Left hindlimb (tissue), 1 donor: ENCODE data around the gene NPR1.
"Not testable (repeated sequence)": the region's sequence is repeated elsewhere in the genome, so short reads cannot be mapped to it uniquely, and the experiment has no call there.

Experiments
- DNase-seq: peaks from one replicate; pipeline ENCODE4 v3.0.0-alpha.2; 2018

Gene NPR1

GRCh38 chr1:153678519-153679336 is at the start of gene NPR1:
TSS of gene NPR1 (plus strand) at chr1:153678688. CDS start at chr1:153679109, 421 bp downstream.
- peak; percentile 60 for DNase-seq

GRCh38 chr1:153629343-153629665 is 49.2 kb upstream of the NPR1 start:
- DNase-seq: no peak

DNA sequence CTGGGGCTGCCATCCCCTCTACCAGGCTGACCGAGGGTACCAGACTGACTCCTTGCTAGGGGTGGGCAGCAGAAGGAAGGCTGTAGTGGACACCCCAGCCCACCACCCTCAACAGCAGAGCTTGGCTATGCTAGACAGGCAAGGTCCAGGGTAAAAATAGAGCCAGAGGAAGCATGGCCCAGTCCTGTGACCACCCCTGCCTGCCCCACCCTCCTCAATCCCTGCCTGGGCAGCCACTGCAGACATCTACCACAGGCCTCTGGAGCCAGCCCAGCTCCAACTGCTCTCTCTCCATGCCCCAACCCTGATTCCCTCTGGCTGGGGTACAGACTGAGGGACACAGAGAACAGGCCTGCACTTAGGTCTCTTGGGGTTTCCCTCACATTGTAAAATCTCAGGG is 48.5 kb upstream of the NPR1 start:
- peak; percentile 73 for DNase-seq

DNA sequence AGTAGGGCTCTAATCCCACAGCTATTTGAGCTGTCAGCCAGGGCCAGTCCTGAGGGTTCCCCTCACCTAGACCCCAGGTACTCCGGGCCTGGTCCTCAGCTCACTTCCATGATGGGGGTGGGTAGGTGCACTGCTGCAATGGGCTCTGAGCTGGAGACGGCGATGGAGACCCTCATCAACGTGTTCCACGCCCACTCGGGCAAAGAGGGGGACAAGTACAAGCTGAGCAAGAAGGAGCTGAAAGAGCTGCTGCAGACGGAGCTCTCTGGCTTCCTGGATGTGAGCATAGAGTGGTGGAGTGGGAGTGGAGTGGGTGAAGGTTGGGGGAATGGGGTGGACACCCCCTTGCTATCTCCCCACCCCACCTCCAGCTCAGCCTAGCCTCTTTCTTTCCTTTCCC is 48.1 kb upstream of the NPR1 start:
- no peak for DNase-seq

DNA sequence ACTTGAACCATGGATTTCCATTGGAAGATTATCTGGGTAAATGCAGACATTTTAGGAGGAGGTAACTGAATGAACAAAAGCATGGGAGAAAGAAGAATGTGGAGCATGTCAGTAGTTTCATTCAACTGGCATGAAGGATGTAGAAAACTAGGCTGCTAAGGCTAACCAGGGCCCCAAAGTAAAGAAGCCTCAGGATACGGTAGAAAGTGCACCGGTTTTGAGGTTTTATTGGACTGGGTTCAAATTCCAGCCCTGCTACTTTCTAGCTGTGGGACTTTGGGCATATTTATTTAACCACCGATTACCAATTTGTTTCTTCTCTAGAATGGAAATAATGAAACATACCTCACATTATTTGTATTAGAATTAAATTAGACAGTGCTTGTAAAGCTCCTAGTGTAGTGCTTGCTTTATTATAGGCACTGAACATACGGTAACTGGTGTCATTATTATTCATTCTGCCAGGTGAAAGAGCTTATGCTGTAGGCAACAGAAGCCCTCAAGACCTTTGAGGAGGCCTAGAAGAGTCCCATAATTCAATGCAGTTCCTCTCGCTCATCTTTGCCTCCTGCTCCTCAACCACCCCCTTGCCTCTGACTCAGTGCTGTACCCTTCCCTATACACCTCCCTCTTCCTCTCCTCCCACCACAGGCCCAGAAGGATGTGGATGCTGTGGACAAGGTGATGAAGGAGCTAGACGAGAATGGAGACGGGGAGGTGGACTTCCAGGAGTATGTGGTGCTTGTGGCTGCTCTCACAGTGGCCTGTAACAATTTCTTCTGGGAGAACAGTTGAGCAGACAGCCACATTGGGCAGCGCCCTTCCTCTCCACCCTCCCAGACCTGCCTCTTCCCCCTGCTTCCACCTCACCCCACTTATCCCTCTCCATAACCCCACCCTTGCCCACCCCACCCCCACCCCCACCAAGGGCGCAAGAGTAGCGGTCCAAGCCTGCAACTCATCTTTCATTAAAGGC is 47.2 kb upstream of the NPR1 start:
- DNase-seq: no peak

DNA sequence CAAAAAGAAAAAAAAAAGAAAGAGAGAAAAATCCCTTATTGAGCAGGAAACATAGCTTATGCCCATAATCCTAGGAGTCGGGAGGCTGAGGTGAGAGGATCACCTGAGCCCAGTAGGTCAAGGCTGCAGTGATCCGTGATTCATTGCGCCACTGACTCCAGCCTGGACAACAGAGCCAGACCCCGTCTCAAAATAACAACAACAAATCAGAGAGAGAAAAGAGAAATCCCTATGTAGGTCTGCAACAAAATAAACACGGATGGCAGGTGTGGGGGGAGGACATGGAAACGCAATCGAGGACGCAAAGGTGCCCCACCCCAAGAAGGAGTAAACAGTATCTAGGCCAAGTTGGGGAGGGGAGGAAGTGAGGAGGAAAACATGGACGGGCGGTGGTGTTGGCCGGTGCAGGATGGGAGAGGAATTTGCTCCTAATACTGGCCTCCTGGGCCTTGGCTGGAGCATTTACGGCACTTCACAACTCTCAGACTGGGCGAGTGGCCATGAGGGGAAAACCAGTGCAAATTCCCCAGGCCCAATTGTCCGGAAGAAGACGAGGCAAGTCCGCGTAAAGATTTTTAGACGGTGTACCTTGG is 45.2 kb upstream of the NPR1 start:
- DNase-seq: no peak

- peak; percentile 98 for DNase-seq
These were observed 44.5 kb upstream of the NPR1 start, which contains the start of gene CHTOP for GRCh38 chr1:153633754-153634665. TSS of gene CHTOP (plus strand) at chr1:153634066. CDS start at chr1:153636589, 2,523 bp downstream.

DNA sequence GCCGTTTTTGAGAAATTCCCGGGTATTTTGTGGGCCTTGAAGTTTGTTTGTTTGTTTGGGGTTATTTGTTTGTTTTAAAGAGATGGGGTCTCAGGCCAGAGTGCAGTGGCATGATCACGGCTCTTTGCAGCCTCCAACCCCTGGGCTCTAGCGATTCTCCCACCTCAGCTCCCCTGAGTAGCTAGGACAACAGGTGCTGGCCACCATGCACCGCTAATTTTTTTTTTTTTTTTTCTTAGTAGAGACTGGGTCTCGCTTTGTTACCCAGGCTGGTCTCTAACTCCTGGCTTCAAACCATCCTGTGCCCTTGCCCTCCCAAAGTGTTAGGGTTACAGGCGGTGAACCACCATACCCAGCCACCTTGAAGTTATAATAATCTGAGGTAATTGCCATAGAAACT is 42.6 kb upstream of the NPR1 start:
- DNase-seq: no peak

- DNase-seq: no peak
These were observed 42.2 kb upstream of the NPR1 start for GRCh38 chr1:153636312-153636711.

DNA sequence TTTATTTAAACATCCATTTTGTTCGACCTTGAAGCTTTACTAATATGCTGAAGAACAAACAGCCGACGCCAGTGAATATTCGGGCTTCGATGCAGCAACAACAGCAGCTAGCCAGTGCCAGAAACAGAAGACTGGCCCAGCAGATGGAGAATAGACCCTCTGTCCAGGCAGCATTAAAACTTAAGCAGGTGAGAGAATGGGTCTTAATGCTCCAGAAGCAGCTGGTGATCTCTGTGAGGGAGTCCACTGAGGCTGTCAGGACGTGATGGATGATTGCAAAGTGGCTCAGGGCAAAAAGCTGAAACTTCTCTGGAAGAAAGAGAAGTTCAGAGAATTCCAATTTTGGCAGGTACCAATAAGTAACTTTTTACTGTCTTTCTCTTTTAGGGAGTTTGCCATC is 40.2 kb upstream of the NPR1 start:
- DNase-seq: no peak

- no peak for DNase-seq
These were observed 39.2 kb upstream of the NPR1 start for GRCh38 chr1:153639280-153639679.

DNA sequence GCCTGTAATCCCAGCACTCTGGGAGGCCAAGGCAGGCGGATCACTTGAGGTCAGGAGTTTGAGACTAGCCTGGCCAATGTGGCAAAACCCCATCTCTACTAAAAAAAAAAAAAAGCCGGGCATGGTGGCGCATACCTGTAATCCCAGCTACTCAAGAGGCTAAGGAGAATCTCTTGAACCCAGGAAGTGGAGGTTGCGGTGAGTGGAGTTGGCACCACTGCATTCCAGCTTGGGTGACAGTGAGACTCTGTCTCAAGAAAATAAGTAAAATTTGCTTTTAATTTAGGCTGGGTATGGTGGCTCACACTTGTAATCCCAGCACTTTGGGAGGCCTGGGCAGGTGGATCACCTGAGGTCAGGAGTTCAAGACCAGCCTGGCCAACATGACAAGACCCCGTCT is 38.3 kb upstream of the NPR1 start:
- not testable (repeated sequence) for DNase-seq

- no peak for DNase-seq
These were observed 37.6 kb upstream of the NPR1 start for GRCh38 chr1:153640861-153641260.

DNA sequence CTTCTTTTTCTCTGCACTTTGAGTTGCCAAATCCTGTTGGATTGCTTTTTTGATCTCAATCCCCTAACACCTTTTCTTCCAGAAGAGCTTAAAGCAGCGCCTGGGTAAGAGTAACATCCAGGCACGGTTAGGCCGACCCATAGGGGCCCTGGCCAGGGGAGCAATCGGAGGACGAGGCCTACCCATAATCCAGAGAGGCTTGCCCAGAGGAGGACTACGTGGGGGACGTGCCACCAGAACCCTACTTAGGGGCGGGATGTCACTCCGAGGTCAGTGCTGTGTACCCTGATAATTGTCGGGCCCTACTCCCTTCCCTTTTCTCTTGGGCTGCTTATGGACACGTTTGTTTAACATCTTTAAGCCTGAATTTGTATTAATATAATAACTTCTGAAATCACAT is 36.3 kb upstream of the NPR1 start:
- no peak for DNase-seq

GRCh38 chr1:153643100-153643499 is 35.4 kb upstream of the NPR1 start:
- DNase-seq: no peak

GRCh38 chr1:153643816-153644215 is 34.7 kb upstream of the NPR1 start:
- no peak for DNase-seq

GRCh38 chr1:153646672-153647345 is 31.7 kb upstream of the NPR1 start:
- no peak for DNase-seq

GRCh38 chr1:153647346-153647714 is 31.2 kb upstream of the NPR1 start:
- no peak for DNase-seq

DNA sequence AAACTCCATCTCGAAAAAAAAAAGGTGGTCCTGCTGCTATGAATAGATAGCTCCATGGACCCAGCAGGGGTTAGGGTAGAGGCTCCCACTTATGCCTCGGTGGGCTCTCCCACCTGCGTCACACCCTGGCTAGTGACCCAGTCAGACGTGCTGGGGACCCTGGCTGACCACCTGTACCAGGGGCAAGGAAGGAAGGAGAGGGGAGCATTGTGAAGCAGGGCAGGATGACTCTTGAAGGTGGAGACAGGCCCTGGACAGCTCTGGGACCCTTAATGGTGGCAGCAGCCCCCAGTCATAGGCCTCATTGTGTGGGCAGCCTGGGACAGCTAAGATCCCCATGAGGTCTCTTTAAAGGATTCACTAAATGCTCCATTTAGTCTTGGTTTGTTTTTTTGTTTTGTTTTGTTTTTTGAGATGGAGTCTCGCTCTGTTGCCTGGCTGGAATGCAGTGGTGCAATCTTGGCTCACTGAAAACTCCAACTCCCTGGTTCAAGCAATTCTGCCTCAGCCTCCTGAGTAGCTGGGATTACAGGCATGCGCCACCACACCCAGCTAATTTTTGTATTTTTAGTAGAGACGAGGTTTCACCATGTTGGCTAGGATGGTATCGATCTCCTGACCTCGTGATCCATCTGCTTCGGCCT is 30.4 kb upstream of the NPR1 start:
- no peak for DNase-seq

DNA sequence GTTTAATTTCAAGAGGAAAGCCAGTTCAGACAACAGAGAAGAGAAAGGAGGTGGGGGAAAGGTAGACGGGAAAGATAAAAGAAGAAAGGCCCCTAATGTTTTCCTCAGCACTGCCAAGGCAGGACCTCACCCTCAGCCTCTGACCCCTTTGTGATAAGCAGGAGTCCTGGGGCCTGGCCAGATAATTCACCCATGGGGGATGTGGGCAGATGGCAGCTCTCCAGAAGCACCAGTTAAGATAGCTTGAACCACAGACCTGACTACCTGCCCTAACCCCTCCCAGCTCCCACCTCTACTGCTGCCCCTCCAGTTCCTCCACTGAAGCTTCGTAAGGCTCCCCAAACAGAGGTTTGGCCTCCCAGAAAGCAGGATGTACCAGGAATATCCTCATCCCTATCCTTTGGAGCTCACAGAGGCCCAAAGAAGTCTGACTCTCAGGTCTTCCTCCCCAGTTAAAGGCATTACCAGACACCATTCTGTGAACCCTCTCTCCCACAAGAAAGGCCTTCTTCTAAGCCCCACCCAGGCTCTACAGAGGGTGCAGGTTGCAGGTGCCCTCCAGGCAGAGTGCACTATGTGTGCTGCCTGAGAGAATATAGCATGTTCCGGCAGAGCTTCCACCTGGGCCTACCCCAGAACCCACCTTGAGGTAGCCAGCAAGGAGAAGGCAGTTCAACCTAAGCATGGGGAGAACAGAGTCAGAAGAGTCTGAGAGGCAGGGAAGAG is 29.2 kb upstream of the NPR1 start:
- DNase-seq: no peak

DNA sequence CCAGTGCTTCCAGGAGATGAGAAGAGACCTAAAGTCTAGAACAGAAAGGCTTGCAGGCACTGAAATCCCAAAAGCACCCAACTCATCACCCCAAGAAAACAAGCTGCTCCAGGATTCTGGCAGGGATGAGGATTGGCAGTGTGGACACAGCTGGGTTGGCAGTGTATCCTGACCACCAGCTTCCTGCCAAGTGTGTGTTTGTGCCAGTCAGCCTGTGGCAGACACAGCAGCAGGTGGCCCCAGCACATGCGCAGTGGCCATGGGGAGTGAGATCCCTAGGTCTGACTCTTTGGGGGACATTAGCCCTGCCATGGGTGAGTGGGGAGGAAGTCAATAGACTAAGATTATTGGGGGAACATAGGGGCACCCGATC is 28.6 kb upstream of the NPR1 start:
- DNase-seq: peak; percentile 67
